ENCODE measurements around the gene MED13. TPM values are rescaled to one million over a fixed set of nuclear protein-coding genes. Genes with fewer than 3 reads are reported as not detected.

MED13 gene
- total RNA-seq, 2 donors from 2014 or later = 66.0 to 67.7 TPM

- Histone ChIP-seq H3K9me3 (ENCODE audit: control insufficient read depth, low read length) (no peaks in the 10 kb centered on the region), H3K9ac (ENCODE audit: extremely low read depth, low read length, poor library complexity, severe bottlenecking) (no peak overlapping the region), H3K36me3 (ENCODE audit: control insufficient read depth, insufficient read depth, low read length) (no peaks in the 10 kb centered on the region), H3K27ac (ENCODE audit: low read depth, low read length) (no peak overlapping the region), H3K27me3 (ENCODE audit: control insufficient read depth, insufficient read depth, low read length, poor library complexity, severe bottlenecking) (no peaks in the 10 kb centered on the region), H3K4me3 (ENCODE audit: low read length) (no peak overlapping the region), H3K4me1 (ENCODE audit: control insufficient read depth, insufficient read depth, low read length) (no peaks in the 10 kb centered on the region)
- DNase-seq = no peak
- no peaks in the 10 kb centered on the region for H3K9me3 Mint-ChIP-seq
- no peak overlapping the region for H3K27ac Mint-ChIP-seq
- peaks cover 6% of the 10 kb centered on the region for H3K4me1 Mint-ChIP-seq
- WGBS, 2 experiments (ENCODE audit: insufficient coverage in 1 of 2, insufficient read length in 1 of 2) = 80 to 87% methylated on average over 5 to 9 of the region's 9 CpGs
- TF ChIP-seq CTCF (conservative IDR thresholded peaks at IDR 0.05) = no peak
- no peaks in the 10 kb centered on the region for H3K27me3 Mint-ChIP-seq (ENCODE audit: insufficient read depth)
- no peaks in the 10 kb centered on the region for H3K36me3 Mint-ChIP-seq (ENCODE audit: low read depth)
- no peak overlapping the region for H3K4me3 Mint-ChIP-seq
Observed at GRCh38 chr17:62090868-62091267, 25.8 kb upstream of the MED13 start.

GRCh38 chr17:62090021-62090824 is 25.1 kb upstream of the MED13 start:
- Histone ChIP-seq H3K36me3 (ENCODE audit: control insufficient read depth, insufficient read depth, low read length) (no peaks in the 10 kb centered on the region), H3K9ac (ENCODE audit: extremely low read depth, low read length, poor library complexity, severe bottlenecking) (no peak overlapping the region), H3K27me3 (ENCODE audit: control insufficient read depth, insufficient read depth, low read length, poor library complexity, severe bottlenecking) (no peaks in the 10 kb centered on the region), H3K9me3 (ENCODE audit: control insufficient read depth, low read length) (no peaks in the 10 kb centered on the region), H3K4me3 (ENCODE audit: low read length) (no peak overlapping the region), H3K27ac (ENCODE audit: low read depth, low read length) (no peak overlapping the region), H3K4me1 (ENCODE audit: control insufficient read depth, insufficient read depth, low read length) (no peaks in the 10 kb centered on the region)
- no peak for DNase-seq
- H3K27me3 Mint-ChIP-seq (ENCODE audit: insufficient read depth) = no peaks in the 10 kb centered on the region
- H3K9me3 Mint-ChIP-seq = no peaks in the 10 kb centered on the region
- WGBS, 2 experiments (ENCODE audit: insufficient coverage in 1 of 2, insufficient read length in 1 of 2) = 94 to 97% methylated on average over 6 of the region's 7 CpGs
- no peak overlapping the region for H3K4me3 Mint-ChIP-seq
- H3K36me3 Mint-ChIP-seq (ENCODE audit: low read depth) = no peaks in the 10 kb centered on the region
- no peak overlapping the region for H3K27ac Mint-ChIP-seq
- TF ChIP-seq CTCF (conservative IDR thresholded peaks at IDR 0.05) = no peak
- H3K4me1 Mint-ChIP-seq = peaks cover 6% of the 10 kb centered on the region

GRCh38 chr17:62089334-62089733 is 24.3 kb upstream of the MED13 start:
- Histone ChIP-seq H3K9me3 (ENCODE audit: control insufficient read depth, low read length) (no peaks in the 10 kb centered on the region), H3K9ac (ENCODE audit: extremely low read depth, low read length, poor library complexity, severe bottlenecking) (no peak overlapping the region), H3K4me3 (ENCODE audit: low read length) (no peak overlapping the region), H3K4me1 (ENCODE audit: control insufficient read depth, insufficient read depth, low read length) (no peaks in the 10 kb centered on the region), H3K27ac (ENCODE audit: low read depth, low read length) (no peak overlapping the region), H3K27me3 (ENCODE audit: control insufficient read depth, insufficient read depth, low read length, poor library complexity, severe bottlenecking) (no peaks in the 10 kb centered on the region), H3K36me3 (ENCODE audit: control insufficient read depth, insufficient read depth, low read length) (no peaks in the 10 kb centered on the region)
- H3K4me1 Mint-ChIP-seq = peaks cover 6% of the 10 kb centered on the region
- 89 to 100% methylated on average over 2 to 3 of the region's 3 CpGs for WGBS, 2 experiments (ENCODE audit: insufficient coverage in 1 of 2, insufficient read length in 1 of 2)
- no peak for TF ChIP-seq CTCF (conservative IDR thresholded peaks at IDR 0.05)
- H3K36me3 Mint-ChIP-seq (ENCODE audit: low read depth) = no peaks in the 10 kb centered on the region
- no peak overlapping the region for H3K4me3 Mint-ChIP-seq
- no peak for DNase-seq
- no peaks in the 10 kb centered on the region for H3K27me3 Mint-ChIP-seq (ENCODE audit: insufficient read depth)
- no peaks in the 10 kb centered on the region for H3K9me3 Mint-ChIP-seq
- no peak overlapping the region for H3K27ac Mint-ChIP-seq

All from endodermal cell (in vitro differentiated cells).